ENCODE measurements around the gene GP1BA.

The GP1BA gene

DNA sequence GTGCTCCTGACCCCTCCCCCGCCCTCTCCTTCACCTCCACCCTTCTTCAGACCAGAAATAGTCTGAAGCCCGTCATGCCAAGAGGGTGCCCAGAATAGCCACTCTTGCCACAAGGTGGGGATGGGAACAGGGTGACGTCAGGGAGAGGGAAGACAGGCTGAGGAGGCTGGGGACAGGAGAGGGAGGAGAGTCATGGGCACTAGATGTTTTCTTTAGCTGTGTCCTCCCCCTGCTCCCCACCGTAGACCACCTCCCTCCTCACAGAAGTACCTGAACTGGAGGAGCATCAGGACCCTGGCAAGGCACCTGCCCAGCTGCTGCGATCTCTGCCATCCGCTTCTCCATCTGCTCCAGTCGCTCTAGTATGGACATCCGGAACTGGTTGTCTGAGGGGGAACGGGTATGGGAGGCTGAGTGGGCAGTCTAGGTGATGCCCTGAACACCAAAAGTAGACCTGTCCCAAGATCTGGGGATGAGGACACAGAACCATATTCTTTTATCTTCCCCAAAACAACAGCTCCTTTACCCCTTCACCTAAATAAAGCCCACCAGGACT lies 42.1 kb downstream of the GP1BA start:
- no peak for FAIRE-seq
- no peak for TF ChIP-seq POLR2A (IDR thresholded peaks at IDR 0.05; ENCODE audit: low read depth, low read length)
- DNase-seq (ENCODE audit: insufficient read length, low spot score), result no peak

DNA sequence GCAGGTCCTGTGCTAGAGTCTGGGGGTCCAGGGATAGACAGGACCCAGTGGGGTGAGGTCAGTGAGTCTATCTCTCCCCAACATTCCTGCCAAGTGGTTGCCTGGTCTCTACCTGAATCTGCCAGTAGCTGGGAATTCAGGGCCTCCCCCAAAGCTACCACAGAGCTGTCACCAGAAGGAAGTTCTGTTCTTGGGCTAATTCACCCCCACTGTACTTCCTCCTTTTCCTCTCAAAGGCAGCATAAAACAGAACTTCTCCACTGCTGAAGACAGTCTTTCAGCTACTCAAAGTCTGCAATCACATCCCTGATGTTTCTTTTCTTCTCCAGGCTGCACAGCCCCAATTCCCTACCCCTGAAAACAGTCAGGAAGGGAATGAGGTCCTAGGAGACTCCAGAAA lies 46.6 kb downstream of the GP1BA start:
- FAIRE-seq, result no peak

DNA sequence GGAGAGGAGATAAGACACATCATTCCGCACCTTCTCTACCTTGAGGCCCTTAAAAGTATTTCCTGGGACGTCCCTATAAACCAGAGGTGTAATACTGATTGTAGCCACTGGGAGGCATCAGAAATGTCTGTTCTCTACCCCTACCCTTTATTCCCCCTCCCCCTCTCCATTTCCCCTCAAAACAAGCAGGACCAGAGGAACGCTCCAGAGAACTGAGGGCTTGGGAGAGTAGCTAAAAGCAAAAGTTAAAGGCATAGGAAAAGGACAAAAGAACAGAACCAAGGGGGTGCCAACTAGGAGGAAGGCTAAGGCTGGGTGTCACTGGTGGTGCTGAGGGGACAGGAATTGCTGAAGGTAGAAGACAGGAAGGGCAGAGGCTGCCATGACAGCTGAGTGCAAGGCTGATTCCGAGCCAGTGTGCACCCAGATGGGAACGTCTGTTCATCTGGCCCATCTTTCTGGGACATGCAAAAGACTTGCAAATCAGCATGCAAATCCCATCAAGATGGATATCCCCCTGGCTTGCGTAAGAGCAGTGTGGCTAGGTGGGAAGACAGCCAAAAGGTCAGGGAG lies 48.7 kb downstream of the GP1BA start:
- DNase-seq (ENCODE audit: insufficient read length, low spot score) (no peak), FAIRE-seq (no peak)
- TF ChIP-seq POLR2A (IDR thresholded peaks at IDR 0.05; ENCODE audit: low read depth, low read length), result no peak

More for the DNA sequence above, 46.6 kb downstream of the GP1BA start:
- TF ChIP-seq POLR2A (IDR thresholded peaks at IDR 0.05; ENCODE audit: low read depth, low read length), result no peak
- DNase-seq (ENCODE audit: insufficient read length, low spot score), result no peak

DNA sequence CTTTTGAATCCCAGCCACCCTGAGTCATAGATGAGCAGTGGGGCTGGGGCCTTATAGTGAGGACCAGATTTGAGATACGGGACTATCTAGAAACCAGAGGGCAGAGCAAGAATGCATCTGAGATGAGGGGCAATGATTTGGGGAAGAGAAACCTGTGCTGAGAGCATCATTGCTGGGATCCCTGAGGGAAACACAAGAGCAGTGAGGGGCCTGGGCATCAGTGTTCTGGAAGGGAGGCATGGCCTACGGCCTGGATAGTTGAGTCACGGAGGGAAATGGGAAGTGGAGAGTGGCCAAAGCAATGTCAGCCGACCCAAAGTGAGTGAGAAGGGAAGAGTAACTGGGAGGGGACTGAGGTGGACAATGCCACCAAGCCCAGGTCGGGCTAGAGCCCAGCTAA lies 50.2 kb downstream of the GP1BA start:
- no peak for DNase-seq (ENCODE audit: insufficient read length, low spot score)
- no peak for FAIRE-seq
- TF ChIP-seq POLR2A (IDR thresholded peaks at IDR 0.05; ENCODE audit: low read depth, low read length), result no peak

All from H54 (cell line).